Nephron (organoid): ENCODE measurements around the gene NUDT3.

ENCODE experiments used
- H3K27ac Mint-ChIP-seq, 3 experiments: 2 replicates each; pipeline ENCODE4 v1.8.0; 2020; ENCODE audit warnings: mixed read lengths in 3 of 3, mild to moderate bottlenecking in 2 of 3, moderate library complexity in 1 of 3
- H3K27me3 Mint-ChIP-seq: 2 replicates; pipeline ENCODE4 v1.8.0; 2021; ENCODE audit warnings: low read depth, mild to moderate bottlenecking, moderate library complexity, mixed read lengths
- H3K36me3 Mint-ChIP-seq: 2 replicates; pipeline ENCODE4 v1.8.0; 2020; ENCODE audit warnings: low read depth, mixed read lengths
- H3K4me1 Mint-ChIP-seq: 2 replicates; pipeline ENCODE4 v1.8.0; 2020; ENCODE audit warnings: mixed read lengths
- H3K4me3 Mint-ChIP-seq, 3 experiments: 2 replicates each; pipeline ENCODE4 v1.8.0; 2020; ENCODE audit warnings: mild to moderate bottlenecking in 3 of 3, mixed read lengths in 3 of 3, moderate library complexity in 2 of 3
- H3K9me3 Mint-ChIP-seq: 2 replicates; pipeline ENCODE4 v1.8.0; 2020; ENCODE audit warnings: mixed read lengths
- TF ChIP-seq, protein P1 (sequence below), 3 experiments: fragments of 200-600 bp; sonication (generic); IDR thresholded peaks; one replicate each; pipeline ENCODE4 v1.5.0; 2021; ENCODE audit warnings: antibody characterized with exemption in 3 of 3; ENCODE audit not compliant: unreplicated experiment in 3 of 3

The NUDT3 gene

DNA sequence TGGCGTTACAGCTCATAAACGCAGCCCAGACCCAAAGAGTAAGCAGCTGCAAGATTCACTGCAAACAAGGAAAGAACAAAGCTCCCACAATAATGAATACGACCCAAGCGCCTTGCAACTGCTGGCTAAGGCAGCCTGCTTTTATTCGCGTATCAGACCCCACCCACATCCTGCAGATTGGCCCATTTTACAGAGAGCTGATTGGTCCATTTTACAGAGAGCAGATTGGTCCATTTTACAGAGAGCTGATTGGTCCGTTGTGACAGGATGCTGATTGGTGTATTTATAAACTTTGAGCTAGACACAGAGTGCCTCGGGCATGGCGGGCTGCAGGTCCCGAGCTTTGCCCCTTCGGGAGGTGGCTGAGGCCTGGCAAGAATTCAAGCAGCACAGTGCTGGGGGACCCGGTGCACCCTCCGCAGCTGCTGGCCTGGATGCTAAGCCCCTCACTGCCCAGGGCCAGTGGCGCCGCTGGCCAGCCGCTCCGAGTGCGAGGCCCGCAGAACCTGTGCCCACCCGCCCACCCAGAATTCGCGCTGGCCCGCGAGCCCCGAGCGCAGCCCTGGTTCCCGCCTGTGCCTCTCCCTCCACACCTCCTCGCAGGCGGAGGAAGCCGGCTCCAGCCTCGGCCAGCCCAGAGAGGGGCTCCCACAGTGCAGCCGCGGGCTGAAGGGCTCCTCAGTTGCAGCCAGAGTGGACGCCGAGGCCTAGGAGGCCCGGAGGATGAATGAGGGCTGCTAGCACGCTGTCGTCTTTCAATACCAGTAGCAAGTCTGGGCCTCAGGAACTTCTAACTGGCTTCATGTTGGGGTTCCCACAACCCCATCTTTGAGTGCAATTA, 44.6 kb upstream of the NUDT3 start:
- H3K27me3 Mint-ChIP-seq: no peaks in the 10 kb centered on the region
- TF ChIP-seq, protein P1, sequence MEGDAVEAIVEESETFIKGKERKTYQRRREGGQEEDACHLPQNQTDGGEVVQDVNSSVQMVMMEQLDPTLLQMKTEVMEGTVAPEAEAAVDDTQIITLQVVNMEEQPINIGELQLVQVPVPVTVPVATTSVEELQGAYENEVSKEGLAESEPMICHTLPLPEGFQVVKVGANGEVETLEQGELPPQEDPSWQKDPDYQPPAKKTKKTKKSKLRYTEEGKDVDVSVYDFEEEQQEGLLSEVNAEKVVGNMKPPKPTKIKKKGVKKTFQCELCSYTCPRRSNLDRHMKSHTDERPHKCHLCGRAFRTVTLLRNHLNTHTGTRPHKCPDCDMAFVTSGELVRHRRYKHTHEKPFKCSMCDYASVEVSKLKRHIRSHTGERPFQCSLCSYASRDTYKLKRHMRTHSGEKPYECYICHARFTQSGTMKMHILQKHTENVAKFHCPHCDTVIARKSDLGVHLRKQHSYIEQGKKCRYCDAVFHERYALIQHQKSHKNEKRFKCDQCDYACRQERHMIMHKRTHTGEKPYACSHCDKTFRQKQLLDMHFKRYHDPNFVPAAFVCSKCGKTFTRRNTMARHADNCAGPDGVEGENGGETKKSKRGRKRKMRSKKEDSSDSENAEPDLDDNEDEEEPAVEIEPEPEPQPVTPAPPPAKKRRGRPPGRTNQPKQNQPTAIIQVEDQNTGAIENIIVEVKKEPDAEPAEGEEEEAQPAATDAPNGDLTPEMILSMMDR (IDR thresholded peaks at IDR 0.05; ENCODE audit: unreplicated experiment in 3 of 3): no peak
- no peak overlapping the region for H3K27ac Mint-ChIP-seq
- H3K4me1 Mint-ChIP-seq: no peaks in the 10 kb centered on the region
- H3K9me3 Mint-ChIP-seq: peaks cover 3% of the 10 kb centered on the region
- no peak overlapping the region for H3K4me3 Mint-ChIP-seq
- no peaks in the 10 kb centered on the region for H3K36me3 Mint-ChIP-seq

DNA sequence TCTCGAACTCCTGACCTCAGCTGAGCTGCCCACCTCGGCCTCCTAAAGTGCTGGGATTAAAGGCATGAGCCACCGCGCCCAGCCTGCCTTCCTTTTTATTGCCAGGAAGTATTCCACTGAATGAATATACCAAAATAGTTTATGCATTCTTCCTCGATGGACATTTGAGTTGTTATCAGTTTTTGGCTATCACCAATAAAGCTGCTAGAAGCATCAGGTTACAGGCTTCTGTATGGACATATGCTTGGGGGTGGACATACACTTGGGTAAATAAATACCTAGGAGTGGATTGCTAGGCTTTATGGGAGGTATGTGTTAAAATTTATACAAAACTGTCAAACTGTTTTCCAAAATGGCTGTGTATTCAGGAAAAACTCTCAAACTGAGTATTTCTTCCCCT, 43.4 kb upstream of the NUDT3 start:
- Mint-ChIP-seq H3K27me3 (no peaks in the 10 kb centered on the region), H3K36me3 (no peaks in the 10 kb centered on the region), H3K9me3 (peaks cover 3% of the 10 kb centered on the region), H3K4me1 (no peaks in the 10 kb centered on the region), H3K4me3 (no peak overlapping the region), H3K27ac (no peak overlapping the region)
- TF ChIP-seq, protein P1 (IDR thresholded peaks at IDR 0.05; ENCODE audit: unreplicated experiment in 3 of 3): no peak

DNA sequence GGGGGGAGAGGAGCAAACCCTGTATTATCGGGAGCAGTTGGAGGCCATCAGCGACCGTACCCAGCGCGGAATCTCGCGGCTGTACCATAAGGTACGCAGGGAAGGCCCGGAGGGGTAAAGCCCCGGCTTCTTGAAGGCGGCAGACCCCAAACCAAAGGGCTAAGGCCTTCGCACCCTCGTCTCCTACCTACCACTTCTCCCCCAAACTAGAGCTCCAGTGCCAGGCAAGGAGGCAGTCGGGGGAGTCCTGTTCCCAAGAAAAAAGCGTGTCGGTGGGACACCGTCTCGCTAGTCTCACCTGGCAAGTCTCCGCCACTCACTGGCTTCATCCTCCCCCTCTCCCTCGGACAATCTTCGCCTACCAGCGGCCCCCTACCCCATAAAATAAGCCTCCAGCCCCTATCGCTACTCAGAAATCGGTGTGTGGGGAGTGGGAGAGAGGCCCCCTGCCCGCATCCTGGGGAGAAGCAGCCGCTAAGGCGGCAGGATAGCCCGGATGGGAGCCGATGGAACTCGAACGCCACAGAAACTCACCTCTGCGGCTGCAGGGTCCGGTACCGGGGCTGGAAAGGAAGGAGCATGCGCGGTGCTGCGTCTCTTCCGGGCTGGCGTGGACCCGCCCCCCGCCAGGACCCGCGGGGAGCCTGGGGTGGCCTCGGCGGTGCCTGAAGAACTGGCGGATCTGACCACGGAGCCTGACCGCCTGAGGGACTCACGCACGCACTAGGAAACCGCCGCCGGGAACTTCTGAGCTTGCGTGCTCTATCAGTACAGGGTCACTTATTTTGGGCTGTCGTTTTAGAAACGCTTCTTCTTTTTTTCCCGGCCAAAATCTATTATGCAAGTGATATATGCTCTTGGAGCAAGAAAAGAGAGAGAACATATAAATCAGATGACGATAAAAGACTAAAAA, 33.3 kb upstream of the NUDT3 start, which contains the start of gene RPS10:
RPS10 (minus strand) TSS at position 572 of the 913 bp plus-strand sequence. CDS start 848 bp downstream, outside the sequence.
- Mint-ChIP-seq H3K27me3 (peaks cover 4% of the 10 kb centered on the region), H3K4me1 (peaks cover 17% of the 10 kb centered on the region), H3K27ac (peak within 1 kb of the TSS; percentile 95 to 99 (median 98)), H3K9me3 (peaks cover 5% of the 10 kb centered on the region), H3K4me3 (peak within 1 kb of the TSS; percentile 99 to 100 (median 100)), H3K36me3 (peaks cover 33% of the 10 kb centered on the region)
- TF ChIP-seq, protein P1 (IDR thresholded peaks at IDR 0.05; ENCODE audit: unreplicated experiment in 3 of 3): no peak

DNA sequence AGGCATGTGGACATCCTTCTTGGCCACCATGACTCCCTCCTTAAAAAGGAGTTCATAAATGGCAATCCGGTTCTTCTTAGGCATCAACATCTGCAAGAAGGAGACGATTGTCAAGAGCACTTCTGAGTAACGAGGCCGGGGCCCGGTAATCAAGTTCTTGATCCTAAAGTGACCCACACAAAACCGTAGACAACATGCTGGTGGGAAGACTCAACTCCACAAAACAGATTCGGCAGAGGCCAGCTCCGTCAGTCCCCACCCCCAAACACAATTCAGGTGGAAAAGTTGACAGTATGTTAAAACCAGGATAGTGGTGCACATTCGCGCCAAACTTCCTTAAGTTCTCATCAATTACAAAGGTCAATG, 32.6 kb upstream of the NUDT3 start:
- peaks cover under 1% of the 10 kb centered on the region for H3K27me3 Mint-ChIP-seq

DNA sequence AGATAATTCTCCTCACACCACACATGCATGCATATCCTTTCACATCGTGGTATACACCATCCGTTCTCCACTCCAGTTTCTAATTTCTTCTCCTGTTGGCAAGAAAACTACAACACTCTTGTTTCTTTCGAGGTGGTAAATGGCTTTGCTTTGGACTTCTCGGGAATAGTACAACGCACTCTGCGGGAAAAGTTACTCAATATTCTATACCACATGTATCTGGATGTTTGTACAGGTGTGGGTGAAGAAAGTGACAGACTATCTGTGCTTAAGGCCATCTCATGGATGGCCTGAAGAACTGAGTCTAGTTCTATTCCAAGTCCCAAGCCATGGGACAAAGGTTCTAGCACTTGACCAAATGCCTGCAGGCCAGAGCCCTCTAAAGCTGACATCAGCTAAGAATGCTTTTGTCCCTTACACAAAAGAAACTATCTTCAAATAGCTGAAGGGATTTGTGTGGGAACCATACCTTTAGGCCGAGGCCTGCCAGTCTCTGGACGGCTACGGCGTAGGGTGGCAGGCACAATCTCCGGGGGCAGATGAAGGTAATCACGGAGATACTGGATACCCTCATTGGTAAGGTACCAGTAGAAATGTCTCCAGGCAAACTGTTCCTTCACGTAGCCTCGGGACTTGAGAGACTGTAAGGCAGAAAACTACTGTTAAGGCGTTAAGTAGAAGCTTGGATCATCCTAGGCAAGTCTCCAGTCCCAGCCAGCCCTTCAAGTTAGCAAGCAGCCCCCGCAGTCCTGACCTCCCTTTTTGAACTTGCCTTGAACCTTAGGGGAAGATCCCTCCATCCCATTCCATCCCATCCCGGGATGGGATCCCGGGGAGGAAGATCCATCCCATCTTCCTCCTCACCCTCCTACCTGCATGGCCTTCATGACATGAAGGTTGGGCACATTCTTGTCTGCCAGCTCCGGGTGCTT, 32.0 kb upstream of the NUDT3 start:
- Mint-ChIP-seq H3K4me1 (peaks cover 17% of the 10 kb centered on the region), H3K4me3 (peak overlapping the region; percentile 99 to 100 (median 100)), H3K9me3 (peaks cover 5% of the 10 kb centered on the region), H3K27ac (peak overlapping the region; percentile 95 to 99 (median 98)), H3K36me3 (peaks cover 42% of the 10 kb centered on the region), H3K27me3 (no peaks in the 10 kb centered on the region)
- TF ChIP-seq, protein P1 (IDR thresholded peaks at IDR 0.05; ENCODE audit: unreplicated experiment in 3 of 3): no peak

More for the DNA sequence above, 32.6 kb upstream of the NUDT3 start:
- H3K4me1 Mint-ChIP-seq: peaks cover 17% of the 10 kb centered on the region
- H3K27ac Mint-ChIP-seq: peak overlapping the region; percentile 95 to 99 (median 98)
- TF ChIP-seq, protein P1 (IDR thresholded peaks at IDR 0.05; ENCODE audit: unreplicated experiment in 3 of 3): no peak
- peaks cover 5% of the 10 kb centered on the region for H3K9me3 Mint-ChIP-seq
- H3K36me3 Mint-ChIP-seq: peaks cover 38% of the 10 kb centered on the region
- H3K4me3 Mint-ChIP-seq: peak overlapping the region; percentile 99 to 100 (median 100)
